Effector CD8-positive, alpha-beta T cell (primary cell): Measurements from ENCODE around the gene AGXT.

ENCODE experiments used
- DNase-seq: peaks from one replicate; lab custom pipeline; 2025; lab: John Stamatoyannopoulos, UW

The AGXT gene

GRCh38 chr2:240914645-240915525, 46.3 kb downstream of the AGXT start:
- DNase-seq = no peak

GRCh38 chr2:240915526-240916341, 47.1 kb downstream of the AGXT start:
- no peak for DNase-seq

GRCh38 chr2:240916571-240917008, 48.0 kb downstream of the AGXT start:
- no peak for DNase-seq

DNA sequence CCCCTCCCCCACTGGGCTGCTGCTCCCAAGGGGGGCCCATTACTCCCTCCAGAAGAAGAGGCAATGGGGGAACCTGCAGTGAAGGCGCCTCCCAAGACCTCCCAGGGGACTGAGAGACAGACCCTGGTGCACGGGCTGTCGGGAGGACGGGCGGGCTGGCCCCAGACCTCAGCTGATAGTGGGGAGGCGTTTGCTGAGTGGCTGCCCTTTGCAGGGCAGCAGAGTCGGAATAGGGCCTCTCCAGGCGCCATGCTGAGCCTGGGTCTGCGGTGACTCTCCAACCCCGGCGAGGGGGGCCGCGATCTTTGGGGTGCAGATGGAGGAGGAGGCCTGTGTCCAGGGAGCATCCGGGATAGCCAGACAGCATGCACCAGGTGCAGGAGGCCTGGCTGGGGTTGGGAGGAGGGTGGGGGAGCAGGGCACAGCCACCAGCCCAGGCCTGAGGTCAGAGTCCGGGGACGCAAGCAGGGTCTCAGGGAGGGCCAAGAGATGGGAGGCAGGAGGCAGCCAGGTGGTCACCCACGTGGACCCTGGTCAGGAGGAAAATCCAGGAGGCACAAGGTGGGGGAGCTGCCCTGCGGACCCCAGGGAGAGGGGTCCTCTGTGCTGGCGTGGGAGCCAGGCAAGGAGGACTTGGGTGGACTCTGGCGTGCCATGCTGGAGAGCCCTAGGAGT, 48.5 kb downstream of the AGXT start:
- no peak for DNase-seq

GRCh38 chr2:240917684-240918257, 49.1 kb downstream of the AGXT start:
- no peak for DNase-seq

GRCh38 chr2:240918258-240919091, 49.9 kb downstream of the AGXT start:
- no peak for DNase-seq

GRCh38 chr2:240919161-240919781, 50.6 kb downstream of the AGXT start:
- no peak for DNase-seq

GRCh38 chr2:240919786-240920782, 51.5 kb downstream of the AGXT start:
- DNase-seq = no peak

DNA sequence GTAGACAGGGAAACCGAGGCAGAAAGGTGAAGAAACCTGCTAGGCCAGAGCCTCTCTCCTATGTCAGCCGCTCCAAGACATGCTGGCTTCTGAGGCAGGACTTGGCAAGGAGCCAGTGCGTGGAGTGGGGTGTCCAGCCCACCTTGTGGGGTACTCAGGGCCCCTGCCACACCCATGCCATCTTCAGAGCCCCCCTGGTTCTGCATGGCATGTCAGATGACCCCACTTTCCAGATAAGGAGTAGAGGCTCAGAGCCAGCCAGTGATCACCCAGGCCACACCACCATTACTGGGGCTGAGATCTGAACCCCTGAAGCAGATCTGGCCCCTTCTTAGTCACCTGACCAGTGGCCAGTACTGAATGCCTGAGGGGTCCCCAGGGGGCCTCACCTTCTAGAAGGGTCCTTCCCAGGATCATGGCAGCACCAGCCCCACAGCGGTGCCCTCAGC, 52.2 kb downstream of the AGXT start:
- no peak for DNase-seq

DNA sequence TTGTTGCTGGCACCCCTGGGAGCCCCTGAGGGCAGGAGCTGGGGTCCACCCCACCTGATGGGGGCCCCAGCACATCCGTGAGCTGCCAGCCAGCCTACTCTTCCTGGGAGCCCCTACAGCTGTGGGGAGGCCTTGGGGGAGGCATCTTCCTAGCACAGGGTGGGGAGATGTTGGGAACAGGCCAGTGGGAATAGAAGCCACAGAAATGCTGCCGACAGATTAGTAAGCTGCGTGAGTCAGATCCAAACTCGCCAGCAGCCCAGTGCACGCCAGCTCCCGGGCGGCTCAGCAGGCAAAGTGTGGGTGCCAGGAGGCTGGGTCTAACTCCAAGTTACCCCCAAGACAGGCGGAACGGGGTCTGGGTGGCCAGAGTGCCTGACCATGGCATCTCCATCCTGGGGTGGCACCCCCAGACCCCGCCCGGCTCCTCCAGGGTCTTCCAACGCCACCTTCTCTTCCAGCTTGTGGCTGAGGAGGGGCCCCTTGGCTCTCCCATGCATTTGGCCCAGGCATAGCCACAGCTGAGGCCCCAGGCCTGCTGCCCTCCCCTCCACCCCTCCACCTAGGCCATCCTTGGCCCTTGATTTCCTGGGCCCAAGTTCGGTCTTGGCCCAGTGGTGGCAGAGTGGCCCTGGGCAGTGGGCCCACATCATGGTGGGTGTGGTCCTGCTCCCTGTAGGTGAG, 52.8 kb downstream of the AGXT start:
- no peak for DNase-seq

- no peak for DNase-seq
These were observed 53.3 kb downstream of the AGXT start for GRCh38 chr2:240921995-240922244.

- DNase-seq = no peak
These were observed 53.8 kb downstream of the AGXT start for GRCh38 chr2:240922245-240922981.

GRCh38 chr2:240922982-240923537, 54.4 kb downstream of the AGXT start:
- no peak for DNase-seq

GRCh38 chr2:240925191-240925567, 56.6 kb downstream of the AGXT start:
- DNase-seq = no peak

- DNase-seq = no peak
These were observed 57.2 kb downstream of the AGXT start for GRCh38 chr2:240925568-240926515.

DNA sequence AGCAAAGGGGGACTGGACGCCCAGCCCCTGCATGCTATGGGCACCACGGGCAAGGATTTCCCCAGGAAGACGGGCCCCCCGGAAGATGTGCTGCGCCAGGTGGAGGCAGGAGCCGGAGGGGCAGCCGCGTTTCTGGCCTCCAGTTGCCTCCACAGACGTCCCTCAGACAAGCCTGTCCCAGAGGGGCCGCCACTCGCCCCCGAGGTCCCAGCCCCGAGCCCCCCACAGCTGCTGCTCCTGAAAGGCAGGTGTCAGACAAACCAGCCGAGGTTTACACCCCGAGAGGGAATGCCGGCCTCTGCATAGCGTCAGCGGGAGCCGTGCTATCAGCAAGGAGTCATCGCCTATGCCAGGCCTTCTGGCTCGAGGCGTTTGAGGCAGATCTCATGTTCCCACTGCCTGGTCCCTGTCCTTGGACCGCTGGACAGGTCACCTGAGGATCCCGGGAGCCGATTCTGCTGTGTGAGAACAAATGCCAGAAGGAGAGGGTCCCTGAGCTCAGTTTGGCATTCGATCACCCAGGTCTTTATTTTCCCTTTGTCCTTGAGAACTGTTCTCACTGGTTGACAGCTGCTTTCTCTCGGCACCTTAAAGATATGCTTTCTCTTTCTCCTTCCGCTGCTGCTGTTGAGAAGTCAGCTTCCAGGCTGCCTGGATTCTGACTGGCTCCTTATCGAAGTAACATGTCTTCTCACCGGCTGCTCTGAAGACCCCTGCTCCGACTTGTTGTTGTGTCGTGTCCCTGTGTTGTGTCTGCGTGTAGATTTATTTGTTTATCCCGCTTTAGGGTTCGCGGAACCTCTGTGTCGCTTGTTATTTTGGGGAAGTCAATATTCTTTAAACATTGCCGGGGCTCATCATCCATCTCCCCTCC, 58.1 kb downstream of the AGXT start:
- no peak for DNase-seq
